Measurements from ENCODE around the gene RAMP2.
"Not testable (repeated sequence)": the region's sequence is repeated elsewhere in the genome, so short reads cannot be mapped to it uniquely, and the experiment has no call there.

Gene RAMP2

GRCh38 chr17:42760652-42761581 is at the start of gene RAMP2:
TSS of gene RAMP2 (plus strand) at chr17:42761227. CDS start at chr17:42761262, 35 bp downstream.
- DNase-seq: peak; percentile 65

GRCh38 chr17:42720996-42721583 is 39.9 kb upstream of the RAMP2 start:
- no peak for DNase-seq

- DNase-seq: no peak
These were observed 37.4 kb upstream of the RAMP2 start for GRCh38 chr17:42723636-42724035.

GRCh38 chr17:42725143-42725542 is 35.9 kb upstream of the RAMP2 start:
- no peak for DNase-seq

- no peak for DNase-seq
These were observed 20.3 kb upstream of the RAMP2 start for GRCh38 chr17:42740699-42741098.

- DNase-seq: not testable (repeated sequence)
These were observed 18.1 kb upstream of the RAMP2 start for GRCh38 chr17:42742916-42743315.

- no peak for DNase-seq
These were observed 17.3 kb upstream of the RAMP2 start for GRCh38 chr17:42743595-42744282.

- DNase-seq: no peak
These were observed 16.7 kb upstream of the RAMP2 start for GRCh38 chr17:42744283-42744805.

- peak; percentile 97 for DNase-seq
These were observed 16.0 kb upstream of the RAMP2 start, which contains the start of gene EZH1 for GRCh38 chr17:42744806-42745617. TSS of gene EZH1 (minus strand) at chr17:42745040. CDS start at chr17:42728941, 16,099 bp downstream.

- DNase-seq: no peak
These were observed 12.7 kb upstream of the RAMP2 start for GRCh38 chr17:42748202-42748907.

- DNase-seq: no peak
These were observed 11.9 kb upstream of the RAMP2 start for GRCh38 chr17:42748908-42749798.

- DNase-seq: no peak
These were observed 10.2 kb upstream of the RAMP2 start for GRCh38 chr17:42750739-42751344.

- no peak for DNase-seq
These were observed 9.4 kb upstream of the RAMP2 start for GRCh38 chr17:42751628-42752027.

GRCh38 chr17:42754782-42755181 is 6.2 kb upstream of the RAMP2 start:
- no peak for DNase-seq

GRCh38 chr17:42759982-42760651 is 910 bp upstream of the RAMP2 start:
- DNase-seq: no peak

GRCh38 chr17:42761638-42762037 is 611 bp downstream of the RAMP2 start:
- no peak for DNase-seq

- no peak for DNase-seq
These were observed 5.1 kb downstream of the RAMP2 start for GRCh38 chr17:42766124-42766523.

- no peak for DNase-seq
These were observed 6.5 kb downstream of the RAMP2 start for GRCh38 chr17:42767512-42767911.

GRCh38 chr17:42768006-42768405 is 7.0 kb downstream of the RAMP2 start:
- not testable (repeated sequence) for DNase-seq

- not testable (repeated sequence) for DNase-seq
These were observed 8.9 kb downstream of the RAMP2 start for GRCh38 chr17:42769964-42770363.

All from activated CD8-positive, alpha-beta memory T cell treated with anti-CD3 and anti-CD28 coated beads for 24 hours (primary cell).